Panc1 (cell line): ENCODE results near the gene TMEM117.

Source experiments
- CTCF ChIP-seq: fragments of 450-650 bp; IDR thresholded peaks from 2 replicates; pipeline ENCODE4 v1.5.1; 2017; ENCODE audit warnings: mild to moderate bottlenecking
- POLR2AphosphoS5 ChIP-seq: IDR thresholded peaks from 2 replicates; pipeline ENCODE4 v1.6.1; 2012; ENCODE audit warnings: mild to moderate bottlenecking, low read depth, low read length, moderate library complexity
- REST ChIP-seq, 2 experiments: IDR thresholded peaks; 2 replicates each; pipeline ENCODE4 v1.6.1; 2011 to 2012; ENCODE audit warnings: low read depth in 2 of 2, control low read depth in 1 of 2, low read length in 1 of 2, mild to moderate bottlenecking in 1 of 2, moderate library complexity in 1 of 2; ENCODE audit not compliant: insufficient read depth in 1 of 2
- SIN3A ChIP-seq: IDR thresholded peaks from 2 replicates; pipeline ENCODE4 v1.6.1; 2012; ENCODE audit warnings: low read depth, mild to moderate bottlenecking, low read length, moderate library complexity, borderline replicate concordance; ENCODE audit not compliant: insufficient read depth
- TCF7L2 ChIP-seq: IDR thresholded peaks from 2 replicates; pipeline ENCODE4 v1.6.1; 2011; ENCODE audit warnings: mild to moderate bottlenecking, low read depth, low read length, inconsistent platforms

DNA sequence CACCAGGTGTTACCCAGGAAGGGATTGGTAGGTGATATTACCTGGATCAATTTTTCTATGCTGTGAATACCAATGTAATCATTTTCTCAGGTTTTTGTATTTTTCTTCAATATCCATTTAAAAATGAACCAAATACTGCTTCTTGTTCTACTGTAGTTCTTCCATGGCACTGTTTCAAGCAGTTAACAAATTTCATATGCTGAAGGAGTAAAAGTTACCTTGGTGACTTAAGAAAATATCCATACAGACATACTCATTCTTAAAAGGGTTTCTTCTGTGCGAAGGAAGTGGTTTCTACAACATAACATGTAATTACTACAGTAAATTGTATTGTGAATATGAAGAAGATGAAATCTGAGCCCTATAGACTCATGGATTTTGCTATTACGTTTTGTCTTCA, 222.5 kb downstream of the TMEM117 start:
- TF ChIP-seq CTCF, result no peak
- no peak for TF ChIP-seq SIN3A
- no peak for TF ChIP-seq POLR2AphosphoS5
- no peak for TF ChIP-seq REST (IDR thresholded peaks at IDR 0.05; ENCODE audit: insufficient read depth in 1 of 2, low read depth in 2 of 2, low read length in 1 of 2)
- no peak for TF ChIP-seq TCF7L2
